NCI-H748 treated with DMSO at 0.1 percent for 48 hours (cell line): ENCODE data around the gene GADD45GIP1.

Experiments
- DNase-seq: peaks from one replicate; lab custom pipeline; 2025; lab: John Stamatoyannopoulos, UW

GADD45GIP1 gene

GRCh38 chr19:12956446-12957388 lies at the start of gene GADD45GIP1:
GADD45GIP1 (minus strand) TSS chr19:12957223; CDS start chr19:12957212, 11 bp downstream.
- peak; percentile 24 for DNase-seq

- no peak for DNase-seq
Measured at GRCh38 chr19:13005861-13006370, 48.9 kb upstream of the GADD45GIP1 start.

GRCh38 chr19:13005253-13005652 lies 48.2 kb upstream of the GADD45GIP1 start:
- DNase-seq: no peak

DNA sequence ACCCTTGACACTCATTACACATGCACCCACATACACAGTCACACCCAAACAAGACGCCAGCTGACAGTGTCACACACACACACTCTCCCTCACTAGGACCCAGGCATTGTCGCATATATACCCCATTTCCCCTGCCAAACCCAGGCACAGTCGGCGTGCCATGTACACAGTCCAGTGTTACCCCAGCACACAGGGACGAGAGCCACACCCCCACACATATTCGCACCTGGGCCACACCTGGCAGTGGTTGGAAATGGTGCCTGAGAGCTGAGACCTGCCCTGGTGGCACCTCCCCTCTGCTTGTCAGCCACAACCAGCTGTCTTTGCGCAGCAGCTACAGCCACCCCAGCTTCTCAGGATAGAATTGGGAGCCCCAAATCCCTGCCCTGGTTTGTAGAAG lies 47.2 kb upstream of the GADD45GIP1 start:
- DNase-seq: no peak

- DNase-seq: no peak
Measured at GRCh38 chr19:13003081-13003480, 46.1 kb upstream of the GADD45GIP1 start.

DNA sequence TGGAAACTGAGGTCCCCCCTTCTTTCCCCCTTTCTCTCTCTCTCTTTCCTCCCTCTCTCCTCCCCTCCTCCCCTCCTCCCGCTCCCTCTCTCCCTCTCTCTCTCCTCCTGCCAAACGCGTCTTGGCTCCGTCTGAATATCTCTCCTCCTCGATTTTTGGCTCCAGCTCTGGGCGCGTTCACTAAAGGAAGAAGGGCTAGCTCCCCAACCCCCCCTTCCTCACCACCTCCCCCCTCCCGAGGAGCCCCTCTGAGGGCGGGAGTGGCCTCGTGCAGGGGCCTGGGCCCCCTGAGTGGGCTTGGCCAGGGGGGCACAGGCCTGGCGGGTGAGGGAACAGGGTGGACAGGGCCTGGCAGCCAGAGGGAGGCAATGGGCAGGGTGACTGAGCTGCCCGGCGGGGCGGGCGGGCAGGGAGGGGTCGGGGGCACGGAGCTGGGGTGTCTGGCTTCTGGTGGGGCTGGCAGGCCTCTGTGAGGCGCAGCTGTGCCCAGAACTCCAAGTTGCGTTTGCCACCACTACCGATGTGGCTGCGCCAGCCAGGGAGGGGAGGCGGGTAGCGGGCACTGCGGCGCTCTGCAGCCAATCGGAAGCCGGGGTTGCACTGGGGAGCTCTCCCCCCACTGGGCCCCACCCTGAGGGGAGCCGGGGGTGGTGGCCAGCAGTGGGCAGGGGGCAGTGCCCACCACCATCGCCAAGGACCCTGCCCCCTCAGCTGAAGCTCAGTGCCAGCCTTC lies 45.3 kb upstream of the GADD45GIP1 start:
- DNase-seq: no peak

GRCh38 chr19:13001502-13002165 lies 44.6 kb upstream of the GADD45GIP1 start:
- DNase-seq: no peak

- DNase-seq: no peak
Measured at GRCh38 chr19:13001166-13001501, 44.1 kb upstream of the GADD45GIP1 start.

DNA sequence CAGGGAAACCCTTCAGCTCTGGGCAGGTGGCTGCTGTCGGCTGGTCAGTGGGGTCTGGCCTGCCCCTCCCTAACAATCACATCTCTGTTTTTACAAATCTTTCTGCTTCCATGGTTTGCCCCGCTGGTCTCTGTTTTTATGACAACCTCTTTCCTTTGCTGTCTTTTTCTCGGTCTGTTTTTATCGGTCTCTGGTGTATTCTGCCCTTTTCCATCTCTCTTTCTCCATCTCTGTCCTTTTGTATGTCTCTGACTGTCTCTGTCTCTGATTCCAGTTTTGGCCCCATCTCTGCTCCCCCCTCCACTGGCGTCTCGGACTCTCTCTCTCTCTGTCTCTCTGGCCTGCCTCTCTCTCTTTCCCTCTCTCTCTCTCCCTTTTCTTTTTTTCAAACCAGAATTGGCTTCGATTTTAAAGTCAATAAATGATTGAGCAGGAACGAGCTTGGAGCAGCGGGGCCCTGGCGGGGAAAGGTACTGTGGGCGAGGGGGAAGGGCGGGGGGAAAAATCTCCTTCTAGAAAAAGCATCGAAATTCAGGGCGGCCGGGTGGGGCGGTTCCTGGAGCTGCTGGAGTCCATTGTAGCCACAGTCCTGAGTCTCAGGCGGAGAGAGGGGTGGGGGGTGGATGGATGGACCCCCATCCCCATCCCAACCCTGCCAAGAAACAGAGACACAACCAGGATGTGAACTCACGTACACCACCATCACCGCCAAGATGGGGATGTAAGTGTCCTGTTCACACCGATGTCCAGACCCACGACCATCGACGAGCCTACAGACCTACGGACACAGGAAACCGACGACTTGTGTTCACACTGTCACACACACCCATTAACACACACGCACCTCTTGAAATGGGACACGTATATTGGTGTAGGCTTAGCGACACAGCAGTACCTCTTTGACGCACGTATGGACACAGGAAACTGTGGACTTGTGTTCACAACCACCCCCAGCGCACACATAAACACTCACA lies 41.2 kb upstream of the GADD45GIP1 start:
- no peak for DNase-seq

DNA sequence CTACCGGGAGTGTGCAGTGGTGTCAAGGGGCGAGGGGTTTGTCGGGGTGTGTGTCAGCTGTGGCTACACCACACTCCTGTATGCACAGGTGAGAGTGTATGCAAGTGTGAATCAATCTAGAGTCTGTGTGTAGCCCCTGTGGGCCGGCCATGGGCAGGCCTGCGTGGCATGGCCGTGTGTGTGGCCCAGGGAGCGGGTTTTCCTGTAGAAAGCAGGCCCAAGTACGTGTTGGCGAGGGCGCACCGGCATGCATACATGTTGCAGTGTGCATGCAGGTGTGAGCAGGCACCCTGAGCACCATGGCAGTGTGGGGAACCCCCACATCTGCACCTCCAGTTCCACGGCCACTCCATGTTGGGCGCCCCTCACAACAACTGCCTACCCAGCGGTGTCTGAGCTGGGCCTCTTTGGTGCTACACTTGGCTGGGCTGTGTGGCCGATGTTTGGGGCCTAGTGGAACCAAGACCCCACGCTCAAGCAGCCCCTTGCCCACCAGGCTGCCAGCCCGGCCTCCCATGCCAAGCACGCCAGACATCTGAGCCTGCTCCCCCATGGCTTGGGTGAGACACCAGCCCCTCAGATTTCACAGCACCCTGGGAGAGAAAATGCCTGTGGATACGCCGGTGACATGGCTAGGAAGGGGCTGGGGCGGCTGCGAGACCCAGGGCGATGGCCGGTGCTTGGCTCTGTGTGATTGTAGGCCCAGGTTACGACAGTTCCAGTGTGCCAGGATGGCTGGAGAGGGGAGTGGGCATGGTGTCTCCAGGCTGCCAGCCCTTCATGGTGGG lies 40.4 kb upstream of the GADD45GIP1 start:
- no peak for DNase-seq

DNA sequence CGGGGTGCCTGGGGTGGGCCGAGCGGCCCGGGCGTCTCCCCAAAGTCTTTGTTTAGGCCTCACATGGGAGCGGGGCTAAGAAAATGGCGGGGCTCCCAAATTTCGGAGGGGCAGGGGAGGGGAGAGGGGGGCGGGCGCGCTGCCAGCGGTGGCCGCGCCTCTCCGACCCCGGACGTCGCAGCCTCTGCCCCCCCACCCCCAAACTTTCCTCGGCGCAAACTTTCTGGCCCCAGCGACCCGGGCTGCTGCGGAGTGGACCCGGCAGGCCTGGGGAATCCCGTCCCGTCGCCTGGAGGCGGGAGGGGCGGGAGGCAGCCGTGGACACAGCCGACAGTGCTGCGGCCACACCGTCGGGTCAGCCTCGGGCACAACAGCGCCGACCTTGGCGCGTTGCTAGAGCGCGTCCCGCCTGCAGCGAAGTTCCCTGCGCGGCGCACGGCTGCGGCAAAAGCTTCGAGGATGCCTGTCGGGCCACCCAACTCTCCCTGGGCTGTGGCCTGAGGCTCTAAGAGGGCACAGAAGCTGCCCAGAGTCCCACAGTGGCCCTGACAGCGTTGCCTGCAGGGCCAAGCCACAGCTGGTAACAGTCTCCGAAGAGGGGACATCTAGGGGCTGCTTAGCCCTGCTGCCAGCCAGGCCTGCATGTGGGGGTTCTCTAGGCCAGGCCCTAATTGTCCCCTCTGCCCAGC lies 39.5 kb upstream of the GADD45GIP1 start:
- DNase-seq: no peak

DNA sequence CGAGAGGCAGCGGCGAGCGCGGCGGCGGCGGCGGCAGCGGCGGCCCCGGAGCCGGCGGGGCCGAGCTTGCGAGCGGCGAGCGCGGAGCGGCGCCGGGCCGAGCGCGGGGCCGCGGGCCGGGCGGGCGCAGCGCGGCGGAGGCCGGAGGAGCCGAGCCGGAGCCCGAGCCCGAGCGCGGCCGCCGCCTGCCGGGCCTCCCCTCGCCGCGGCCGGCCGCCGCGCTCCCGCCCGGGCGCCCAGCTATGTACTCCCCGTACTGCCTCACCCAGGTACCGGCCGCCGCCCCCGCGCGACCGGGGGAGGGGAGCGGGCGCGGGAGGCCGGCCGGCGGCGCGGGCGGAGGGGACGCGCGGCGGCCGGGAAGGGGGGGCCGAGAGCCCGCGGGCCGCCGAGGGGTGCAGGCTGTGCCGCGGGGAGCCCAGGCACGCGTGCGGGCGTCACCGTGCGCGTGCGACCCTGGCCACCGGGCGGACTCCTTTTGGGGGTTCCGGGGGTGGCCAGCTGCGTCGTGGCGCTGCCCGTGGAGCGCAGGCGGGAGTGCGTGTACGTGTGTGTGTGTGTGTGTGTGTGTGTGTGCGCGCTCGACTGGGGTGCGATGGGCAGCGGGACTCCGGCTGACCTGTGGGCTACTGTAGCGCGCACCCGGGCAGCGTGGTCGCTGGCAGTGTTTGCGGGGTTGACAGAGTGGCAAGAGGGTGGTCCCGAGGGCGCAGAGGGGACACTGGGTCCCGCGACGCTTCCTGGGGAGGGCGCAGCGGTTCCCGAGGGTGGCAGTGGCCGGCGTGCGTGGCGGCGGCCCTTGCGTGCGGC lies 38.8 kb upstream of the GADD45GIP1 start:
- DNase-seq: no peak

DNA sequence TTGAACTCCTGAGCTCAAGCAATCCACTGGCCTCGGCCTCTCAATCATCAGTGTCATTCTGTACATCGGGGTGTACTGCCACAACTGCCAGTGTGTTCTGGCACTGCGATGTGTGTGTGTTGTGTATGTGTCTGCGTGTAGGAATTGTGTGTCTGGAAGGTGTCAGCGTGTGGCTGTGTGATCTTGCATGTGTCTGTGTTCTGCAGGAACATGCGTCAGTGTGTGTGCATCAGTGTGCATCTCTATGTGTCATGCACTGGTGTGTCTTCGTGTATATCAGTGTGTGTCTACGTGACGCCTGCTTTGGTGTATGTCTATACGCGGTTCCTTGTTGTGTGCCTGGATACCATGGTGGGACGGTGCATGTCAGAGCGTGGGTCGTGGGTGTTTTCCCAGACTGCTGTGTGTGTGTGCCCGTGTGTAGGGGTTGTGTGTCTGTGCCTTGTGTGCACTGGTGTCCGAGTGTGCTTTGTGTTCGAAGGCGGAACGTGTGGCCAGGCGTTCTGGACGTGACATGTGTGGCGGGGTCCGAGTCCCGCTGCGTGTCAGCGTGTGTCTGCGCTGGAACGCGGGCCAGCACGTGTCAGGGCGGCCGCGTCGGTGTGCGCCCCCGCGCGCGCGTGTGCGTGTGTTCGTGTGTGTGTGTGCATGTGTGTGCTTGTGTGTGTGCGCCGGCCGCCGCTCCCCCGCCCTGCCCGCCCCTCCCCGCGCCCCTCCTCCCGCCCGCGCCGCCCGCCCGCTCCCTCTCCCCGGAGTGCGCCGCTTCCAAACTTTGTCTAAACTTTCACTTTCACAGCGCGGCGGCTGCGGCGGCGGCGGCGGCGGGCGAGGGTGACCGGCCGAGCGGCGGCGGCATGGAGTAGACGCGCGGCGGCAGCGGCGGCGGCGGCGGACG lies 37.9 kb upstream of the GADD45GIP1 start, which contains the start of gene NFIX:
Gene NFIX, plus strand, starts transcription at position 775 of the 895 bp plus-strand sequence. CDS start 363 bp downstream, outside the sequence.
- DNase-seq: no peak

DNA sequence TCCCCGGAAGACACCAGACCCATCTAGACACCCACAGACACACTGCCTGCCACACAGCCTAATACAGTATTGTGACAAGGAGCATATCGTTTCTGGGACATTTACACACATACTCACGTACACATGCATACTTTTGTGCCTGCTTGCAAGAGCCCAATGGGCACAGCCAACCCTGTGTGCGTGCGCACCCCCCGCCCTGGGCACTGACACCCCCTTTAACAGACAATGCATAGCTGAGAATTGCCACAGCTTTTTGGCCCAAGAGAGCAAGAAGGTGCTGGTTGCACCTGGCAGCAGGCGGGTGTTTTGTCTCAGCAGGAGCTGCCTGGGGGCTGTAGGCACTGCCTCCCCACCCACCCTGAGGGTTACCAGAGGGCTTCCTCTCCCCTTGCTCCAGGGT lies 36.5 kb upstream of the GADD45GIP1 start:
- no peak for DNase-seq

GRCh38 chr19:12992729-12993128 lies 35.7 kb upstream of the GADD45GIP1 start:
- no peak for DNase-seq

- DNase-seq: no peak
Measured at GRCh38 chr19:12991296-12991695, 34.3 kb upstream of the GADD45GIP1 start.

- DNase-seq: no peak
Measured at GRCh38 chr19:12990853-12991252, 33.8 kb upstream of the GADD45GIP1 start.

- DNase-seq: no peak
Measured at GRCh38 chr19:12990431-12990830, 33.4 kb upstream of the GADD45GIP1 start.
